HG03460 (cell line): Measurements from ENCODE around the gene RAB26.

Source experiments
- ATAC-seq: cut with Tn5 transposase; IDR thresholded peaks from one replicate; pipeline ENCODE4 v1.9.1; 2021; ENCODE audit not compliant: unreplicated experiment

Gene RAB26

DNA sequence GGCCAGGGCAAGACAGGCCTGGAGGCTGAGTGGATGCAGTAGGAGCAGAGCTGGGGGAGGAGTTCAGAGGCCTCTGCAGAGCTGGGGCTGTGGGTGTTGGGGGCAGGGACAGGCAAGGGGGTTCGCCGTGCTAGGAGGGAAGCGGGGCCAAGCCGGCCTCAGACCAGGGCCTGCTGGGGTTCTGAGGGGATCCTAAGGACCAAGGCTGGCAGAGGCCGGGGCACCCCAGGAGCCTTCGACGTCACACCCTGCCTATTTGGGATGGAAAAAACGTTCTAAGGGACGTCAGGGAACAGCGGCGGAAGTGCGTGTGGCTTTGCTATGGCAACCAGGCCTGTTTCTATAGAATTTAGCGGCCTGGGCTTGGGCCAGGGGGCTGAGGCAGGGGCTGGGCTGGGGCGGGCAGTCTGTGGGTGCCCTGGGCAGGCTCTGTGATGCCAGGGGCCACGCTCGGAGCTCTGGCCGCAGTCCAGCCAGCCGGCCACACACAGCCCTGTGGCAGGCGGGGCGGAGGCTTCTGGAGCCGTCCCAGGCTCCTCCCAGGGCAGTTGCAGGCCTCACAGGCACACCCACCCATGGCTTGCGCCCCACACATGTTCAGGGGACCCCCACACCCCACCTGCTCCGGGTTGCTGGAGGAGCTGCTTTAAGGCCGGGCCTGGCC is 10.9 kb downstream of the RAB26 start:
- ATAC-seq, result no peak

DNA sequence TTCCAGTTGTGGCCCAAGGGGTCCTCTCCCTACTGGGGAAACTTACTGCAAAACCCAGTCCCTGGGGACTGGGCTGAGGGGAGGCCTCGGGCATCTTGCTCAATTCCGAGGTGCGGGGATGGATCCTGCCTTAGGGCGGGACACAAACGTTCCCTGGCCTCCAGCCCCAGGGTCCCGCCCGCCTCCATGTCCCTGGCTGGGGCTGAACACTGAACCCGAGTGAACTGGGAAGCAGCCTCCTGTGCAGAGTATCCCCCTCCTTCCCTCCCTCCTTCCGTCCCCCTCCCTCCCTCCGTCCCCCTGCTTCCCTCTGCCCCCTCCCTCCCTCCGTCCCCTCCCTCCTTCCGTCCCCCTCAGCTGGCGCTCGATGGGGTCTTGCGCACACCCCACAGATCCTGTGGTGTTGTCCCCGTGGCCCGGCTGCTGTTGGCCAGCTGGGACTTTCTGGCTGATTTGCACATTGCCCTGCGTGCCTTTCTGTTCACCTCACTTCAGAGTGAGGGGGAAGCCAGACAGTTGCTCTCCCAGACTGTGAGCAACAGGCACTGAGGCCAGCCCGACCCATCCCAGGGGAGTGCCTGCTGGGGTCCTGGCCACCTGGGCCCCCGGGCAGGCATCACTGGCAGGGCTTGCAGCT is 12.6 kb downstream of the RAB26 start:
- no peak for ATAC-seq

DNA sequence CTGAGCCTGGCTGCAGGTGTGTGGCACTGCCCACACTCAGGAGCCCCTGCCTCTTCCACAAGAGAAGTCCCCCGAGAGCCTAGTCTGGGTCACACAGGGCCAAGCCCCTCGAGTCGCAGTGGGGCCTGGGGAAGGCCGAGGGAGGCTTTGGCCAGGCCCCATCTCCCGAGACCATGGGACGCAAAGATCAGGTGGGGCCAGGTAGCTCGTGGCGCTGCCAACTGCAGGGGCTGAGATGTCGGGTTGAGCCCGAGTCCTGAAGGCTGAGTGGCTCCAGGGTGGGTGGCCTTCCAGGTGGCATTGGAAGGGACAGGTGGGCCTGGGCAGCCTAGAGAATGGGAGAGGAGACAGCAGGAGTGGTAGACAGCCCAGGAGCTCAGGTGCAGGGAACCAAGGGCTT is 13.5 kb downstream of the RAB26 start:
- ATAC-seq, result no peak

DNA sequence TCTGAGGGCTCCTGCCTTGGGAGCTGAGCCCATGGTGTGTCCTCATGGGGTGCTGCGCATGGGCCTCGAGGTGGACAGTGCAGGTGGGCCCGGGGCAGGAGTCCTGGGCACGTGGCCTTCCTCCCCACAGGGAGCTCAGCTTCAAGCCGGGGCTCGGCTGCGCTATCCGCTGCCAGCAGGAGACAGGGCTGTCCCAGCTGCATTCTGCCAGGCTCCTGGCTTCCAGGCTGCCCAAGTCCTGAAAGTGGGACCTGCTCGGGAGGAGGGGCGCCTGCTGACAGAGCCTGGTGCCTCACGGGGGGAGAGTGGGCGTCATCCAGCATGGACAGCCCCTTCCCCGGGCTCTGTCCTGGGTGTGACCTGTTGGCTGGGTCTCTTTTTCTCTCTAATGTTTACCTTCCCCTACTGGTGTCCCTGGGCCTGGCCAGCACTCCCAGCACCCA is 14.3 kb downstream of the RAB26 start:
- no peak for ATAC-seq

DNA sequence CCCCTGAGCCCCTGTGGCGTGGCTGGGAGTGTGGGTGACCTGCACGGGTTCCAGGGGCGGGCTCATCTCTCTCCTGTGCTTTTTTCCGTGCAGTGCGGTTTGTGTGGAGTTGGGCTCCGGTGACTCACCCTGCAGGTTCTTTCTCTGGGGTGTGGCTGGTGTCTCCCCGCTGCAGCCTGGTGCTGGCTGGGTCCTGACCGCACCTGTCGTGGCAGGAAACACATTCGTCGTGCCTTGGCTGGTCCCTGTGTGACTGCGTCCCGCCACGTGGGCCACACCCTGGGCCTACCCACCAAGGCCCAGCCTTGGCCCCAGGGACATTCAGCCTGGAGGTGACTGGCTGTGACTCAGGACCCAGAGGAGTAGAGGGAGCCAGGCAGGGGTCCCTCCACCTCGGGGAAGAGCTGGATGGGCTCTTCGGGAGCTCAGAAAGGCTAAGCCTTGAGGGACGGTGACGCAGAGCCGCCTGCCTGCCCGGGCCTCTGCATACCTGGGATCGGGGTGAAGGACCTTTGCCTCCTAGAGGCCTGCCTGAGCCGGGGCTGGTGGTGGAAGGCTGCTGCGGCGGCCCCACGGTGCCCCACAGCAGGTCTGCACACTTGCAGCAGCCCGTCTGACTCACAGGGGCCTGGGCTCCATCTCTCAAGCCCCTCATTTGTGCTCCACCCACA is 14.9 kb downstream of the RAB26 start:
- no peak for ATAC-seq

DNA sequence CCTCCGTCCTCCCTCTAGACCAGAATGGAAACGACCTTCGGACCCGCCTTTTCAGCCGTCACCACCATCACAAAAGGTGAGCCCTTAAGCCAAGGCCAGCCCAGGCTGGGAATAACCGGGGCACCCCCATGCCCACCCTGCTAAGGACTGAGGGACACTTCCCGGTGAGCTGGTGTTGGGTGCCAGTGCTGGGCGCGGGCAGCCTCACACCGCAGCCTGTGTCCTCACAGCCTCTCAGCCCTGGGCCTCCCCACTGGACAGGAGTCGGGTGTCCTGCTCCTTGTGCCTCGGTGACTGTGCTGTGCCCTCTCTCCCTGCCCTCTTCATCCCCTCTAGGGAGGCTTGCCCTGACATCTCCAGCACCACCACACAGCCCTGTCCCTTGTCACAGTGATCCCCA is 17.4 kb downstream of the RAB26 start:
- no peak for ATAC-seq

DNA sequence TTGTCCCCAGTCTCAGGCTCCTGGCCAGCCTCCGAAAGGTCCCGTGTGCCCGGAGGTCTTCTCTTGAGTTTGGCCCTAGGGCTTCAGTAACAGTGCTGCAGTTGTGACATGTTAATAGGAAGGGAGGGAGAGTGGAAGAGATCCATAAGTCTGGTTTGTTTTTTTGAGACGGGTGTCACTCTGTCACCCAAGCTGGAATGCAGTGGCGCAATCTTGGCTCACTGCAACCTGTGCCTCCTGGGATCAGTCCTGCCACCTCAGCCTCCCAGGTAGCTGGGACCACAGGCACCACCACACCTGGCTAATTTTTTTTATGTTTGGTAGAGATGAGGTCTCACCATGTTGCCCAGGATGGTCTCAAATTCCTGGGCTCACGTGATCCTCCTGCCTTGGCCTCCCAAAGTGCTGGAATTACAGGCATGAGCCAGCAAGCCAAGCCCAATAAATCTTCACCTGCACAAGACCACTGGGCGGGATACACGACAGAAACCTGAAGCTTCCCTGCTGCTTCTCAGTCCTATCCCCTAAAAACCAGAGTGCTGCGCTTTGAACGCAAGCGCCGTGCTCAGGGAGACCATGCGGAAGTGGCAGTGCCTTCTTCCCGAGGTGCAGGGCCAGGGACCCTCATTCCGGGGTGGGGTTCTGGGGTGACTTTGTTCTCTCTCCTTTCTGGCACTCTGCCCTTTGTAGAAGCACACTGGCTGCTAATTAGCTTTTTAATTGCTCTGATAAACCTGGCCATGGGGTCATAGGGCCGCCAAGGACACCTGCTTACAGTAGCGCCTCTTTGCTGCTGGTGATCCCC is 18.0 kb downstream of the RAB26 start:
- no peak for ATAC-seq

DNA sequence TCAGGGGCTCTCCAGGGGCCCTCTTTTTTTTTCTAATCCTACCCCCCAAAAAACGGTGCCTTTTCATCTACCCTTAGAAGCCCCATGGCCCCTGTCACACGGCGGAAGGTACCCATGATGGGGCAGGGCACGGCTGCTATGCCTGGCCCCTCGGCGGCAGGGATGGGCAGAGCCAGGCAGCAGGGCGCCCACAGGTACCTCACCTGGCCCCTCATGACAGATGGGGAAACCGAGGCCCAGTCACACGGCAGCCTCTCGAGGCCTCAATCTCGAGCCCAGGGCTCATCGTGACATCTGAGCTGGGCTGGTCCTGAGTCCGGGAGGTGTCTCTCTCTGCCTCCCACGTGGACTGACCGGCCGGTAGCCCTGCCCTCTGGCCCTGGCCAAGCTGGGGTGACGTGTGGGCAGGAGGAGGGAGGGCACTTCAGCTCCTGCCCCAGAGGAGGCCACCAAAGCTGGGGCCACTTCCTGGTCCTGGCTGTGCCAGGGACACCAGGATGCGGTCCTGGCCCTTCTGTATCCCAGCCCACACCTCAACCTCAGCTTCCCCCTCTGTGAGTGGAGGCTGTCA is 18.7 kb downstream of the RAB26 start:
- no peak for ATAC-seq

DNA sequence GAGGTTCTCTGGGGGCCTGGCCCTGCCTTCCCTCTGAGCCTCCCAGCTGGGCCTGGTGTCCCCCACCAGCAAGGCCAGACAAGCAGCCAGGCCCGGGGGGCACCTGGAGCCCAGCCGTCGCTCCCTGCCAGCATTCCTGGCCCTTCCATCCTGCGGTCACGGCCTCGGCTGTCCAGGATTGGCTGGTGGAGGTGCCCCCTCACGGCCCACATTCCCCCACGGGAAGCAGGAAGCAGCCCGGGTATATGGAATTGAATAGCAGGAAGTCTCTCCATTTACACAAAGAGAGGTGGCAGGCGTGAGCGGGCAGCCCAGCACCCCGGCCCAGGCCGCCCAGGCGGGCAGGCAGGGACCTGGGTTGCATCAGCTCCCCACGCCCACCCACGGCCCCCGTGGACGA is 21.7 kb downstream of the RAB26 start:
- no peak for ATAC-seq

DNA sequence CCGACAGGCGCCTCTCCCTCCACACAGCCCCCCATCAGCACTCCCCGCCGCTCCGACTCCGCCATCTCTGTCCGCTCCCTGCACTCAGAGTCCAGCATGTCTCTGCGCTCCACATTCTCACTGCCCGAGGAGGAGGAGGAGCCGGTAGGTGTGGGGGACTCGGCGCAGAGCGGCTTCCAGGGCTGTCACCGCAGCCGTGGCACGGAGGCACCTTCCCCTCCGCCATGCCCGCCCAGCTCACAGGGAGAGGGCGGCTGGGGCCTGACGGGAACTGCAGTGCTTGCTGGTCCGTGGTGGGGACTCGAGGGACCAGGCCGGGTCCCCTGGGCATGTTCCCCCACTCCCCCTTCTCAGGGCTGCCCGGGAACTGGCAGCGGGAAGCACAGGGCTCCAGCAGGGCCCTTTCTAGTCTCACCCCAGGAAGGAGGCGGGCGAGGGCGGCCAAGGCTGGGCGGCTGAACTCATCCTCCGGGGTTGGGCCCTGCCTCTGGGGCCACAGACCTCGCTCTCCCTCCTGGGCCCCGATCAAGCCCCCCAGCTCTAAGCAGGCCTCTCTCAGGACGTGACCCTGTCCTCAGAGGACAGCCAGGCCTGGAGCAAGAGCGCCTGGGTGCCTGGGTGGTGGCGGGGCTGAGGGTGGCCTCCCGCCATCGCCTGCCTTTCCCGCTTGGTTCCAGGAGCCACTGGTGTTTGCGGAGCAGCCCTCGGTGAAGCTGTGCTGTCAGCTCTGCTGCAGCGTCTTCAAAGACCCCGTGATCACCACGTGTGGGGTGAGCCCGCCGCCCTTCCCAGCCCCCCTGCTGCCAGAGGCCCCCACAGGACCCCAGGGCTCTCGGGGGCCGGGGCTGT is 22.4 kb downstream of the RAB26 start:
- ATAC-seq, result no peak

DNA sequence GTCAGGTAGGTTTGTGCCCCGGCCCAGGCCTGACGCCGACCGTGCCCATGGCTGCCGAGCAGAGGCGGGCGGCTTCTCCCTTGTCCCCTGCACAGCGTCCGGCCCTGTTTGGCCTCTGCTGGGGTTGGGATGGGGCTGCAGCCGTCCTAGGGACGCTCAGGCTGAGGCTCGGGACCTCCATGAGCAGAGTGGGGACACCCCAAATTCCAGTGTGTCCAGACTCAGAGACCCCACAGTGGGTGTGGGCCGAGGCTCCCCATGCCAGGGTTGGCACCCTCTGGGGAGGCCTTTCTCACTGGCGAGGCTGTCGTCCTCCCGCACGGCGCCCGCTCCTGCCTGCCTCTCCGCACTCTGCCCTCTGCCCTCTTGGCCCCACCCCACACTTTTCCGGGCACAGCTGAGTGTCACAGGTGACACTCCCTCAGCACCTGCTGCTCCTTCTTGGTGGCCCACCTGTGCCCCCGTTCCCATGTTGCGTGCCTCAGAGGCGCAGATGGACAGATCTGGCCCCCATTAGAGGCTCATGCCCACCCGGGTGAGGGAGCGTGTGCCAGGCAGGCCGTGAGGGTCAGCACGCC is 23.3 kb downstream of the RAB26 start:
- ATAC-seq, result no peak

DNA sequence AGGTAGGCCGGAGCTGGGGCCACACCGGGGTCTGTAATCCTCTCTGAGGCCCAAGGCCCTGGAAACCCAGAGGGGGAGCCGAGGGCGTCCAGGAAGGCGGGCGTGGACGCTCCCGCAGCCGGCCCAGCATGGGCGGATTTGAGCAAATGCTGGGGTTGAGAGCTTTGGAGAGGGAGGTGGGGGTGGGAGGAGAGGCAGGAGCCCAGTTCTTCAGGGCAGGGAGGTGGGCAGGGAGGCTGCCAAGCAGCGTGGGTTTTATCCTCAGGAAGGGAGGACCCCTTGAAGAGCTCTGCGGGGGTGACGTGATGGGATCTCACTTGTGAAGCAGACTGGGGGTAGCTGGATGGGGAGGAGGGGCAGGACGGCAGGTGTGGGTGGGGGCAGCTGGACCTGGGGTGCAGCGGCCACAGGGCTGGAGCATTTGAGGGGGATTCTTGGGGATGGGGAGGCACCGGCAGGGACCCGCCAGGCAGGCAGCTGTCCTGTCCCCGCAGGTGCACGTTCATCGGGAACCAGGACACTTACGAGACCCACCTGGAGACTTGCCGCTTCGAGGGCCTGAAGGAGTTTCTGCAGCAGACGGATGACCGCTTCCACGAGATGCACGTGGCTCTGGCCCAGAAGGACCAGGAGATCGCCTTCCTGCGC is 24.4 kb downstream of the RAB26 start:
- no peak for ATAC-seq

DNA sequence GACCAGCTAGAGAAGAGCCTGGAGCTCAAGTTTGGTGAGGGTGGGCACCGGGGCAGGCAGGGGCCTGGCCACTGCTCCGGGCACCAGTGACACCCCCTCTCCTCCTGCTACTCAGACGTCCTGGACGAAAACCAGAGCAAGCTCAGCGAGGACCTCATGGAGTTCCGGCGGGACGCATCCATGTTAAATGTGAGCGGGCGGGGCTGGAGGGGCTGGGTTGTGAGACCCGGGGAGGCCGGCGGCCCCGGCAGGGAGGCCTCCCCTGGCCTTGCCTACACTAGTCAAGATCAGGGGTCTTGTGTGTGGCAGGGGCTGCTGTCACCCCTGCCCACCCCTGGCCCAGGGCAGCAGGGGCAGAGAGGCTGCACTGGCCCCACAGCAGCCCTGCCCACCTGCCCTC is 24.9 kb downstream of the RAB26 start:
- ATAC-seq, result no peak

DNA sequence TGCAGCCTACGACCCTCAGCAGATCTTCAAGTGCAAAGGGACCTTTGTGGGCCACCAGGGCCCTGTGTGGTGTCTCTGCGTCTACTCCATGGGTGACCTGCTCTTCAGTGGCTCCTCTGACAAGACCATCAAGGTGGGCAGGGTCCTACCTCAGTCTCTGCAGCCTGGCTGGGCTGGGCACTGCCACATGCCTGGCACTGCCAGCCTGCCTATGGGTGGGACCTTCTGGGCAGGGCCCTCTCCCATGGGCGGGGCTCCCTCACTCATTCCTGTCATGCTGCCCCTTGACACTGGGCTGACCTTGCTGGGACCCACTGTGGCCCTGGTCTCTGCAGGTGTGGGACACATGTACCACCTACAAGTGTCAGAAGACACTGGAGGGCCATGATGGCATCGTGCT is 25.5 kb downstream of the RAB26 start:
- no peak for ATAC-seq

DNA sequence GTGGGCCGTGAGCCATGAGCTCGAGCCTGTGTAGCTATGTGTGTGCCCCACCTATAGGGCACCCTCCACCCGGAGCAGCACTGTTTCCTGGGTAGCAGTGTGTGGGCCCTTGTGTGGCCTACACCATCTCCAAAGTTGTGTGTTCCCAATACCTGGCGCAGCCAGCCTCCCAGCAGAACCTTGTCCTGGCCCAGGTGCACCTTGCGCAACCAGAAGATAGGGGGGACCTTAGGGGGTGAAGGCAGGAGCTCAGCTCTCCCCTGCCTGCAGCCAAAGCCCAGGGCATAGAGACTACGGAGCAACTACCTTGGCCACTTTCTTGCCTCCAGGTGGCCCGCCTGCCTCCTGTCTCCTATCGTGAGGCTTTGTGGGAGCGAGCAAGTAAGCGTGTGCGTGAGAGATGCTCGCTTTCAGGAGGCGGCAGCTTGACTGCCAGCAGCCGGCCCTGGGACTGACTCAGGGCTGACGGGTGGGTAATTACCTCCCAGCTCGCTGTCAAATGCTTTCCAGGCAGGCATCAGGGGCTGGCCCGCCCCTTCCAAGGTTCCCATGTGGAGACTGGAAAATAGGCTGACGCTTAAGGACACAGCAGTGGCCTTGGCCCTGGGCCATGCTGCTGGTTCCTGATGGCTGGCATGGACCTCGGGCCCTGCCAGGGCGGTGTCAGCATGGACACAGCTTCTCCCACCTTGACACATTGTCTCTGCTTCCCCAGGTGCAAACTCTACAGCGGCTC is 26.1 kb downstream of the RAB26 start:
- ATAC-seq, result no peak

DNA sequence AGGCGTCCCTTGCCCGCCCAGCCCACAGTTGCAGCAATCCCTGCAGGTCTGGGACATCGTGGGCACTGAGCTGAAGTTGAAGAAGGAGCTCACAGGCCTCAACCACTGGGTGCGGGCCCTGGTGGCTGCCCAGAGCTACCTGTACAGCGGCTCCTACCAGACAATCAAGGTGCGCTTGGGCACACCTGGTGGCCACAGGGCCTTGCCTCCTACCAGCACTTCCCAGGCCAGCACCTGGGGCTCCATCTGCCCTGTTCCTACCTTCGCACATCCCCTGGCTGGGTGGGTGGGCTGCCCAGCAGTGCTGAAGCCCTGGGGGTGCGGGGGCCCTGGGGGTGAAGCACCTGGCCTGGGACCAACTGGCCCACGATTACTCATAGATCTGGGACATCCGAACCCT is 27.0 kb downstream of the RAB26 start:
- ATAC-seq, result no peak

DNA sequence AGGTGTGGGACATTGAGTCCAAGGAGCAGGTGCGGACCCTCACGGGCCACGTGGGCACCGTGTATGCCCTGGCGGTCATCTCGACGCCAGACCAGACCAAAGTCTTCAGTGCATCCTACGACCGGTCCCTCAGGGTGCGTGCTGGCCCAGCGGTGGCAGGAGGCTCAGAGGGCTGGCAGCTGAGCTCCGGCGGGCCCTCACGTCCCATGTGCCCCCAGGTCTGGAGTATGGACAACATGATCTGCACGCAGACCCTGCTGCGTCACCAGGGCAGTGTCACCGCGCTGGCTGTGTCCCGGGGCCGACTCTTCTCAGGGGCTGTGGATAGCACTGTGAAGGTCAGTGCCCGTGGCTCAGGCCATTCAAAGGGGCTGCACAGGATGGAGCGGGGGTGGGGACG is 27.6 kb downstream of the RAB26 start:
- ATAC-seq, result no peak

DNA sequence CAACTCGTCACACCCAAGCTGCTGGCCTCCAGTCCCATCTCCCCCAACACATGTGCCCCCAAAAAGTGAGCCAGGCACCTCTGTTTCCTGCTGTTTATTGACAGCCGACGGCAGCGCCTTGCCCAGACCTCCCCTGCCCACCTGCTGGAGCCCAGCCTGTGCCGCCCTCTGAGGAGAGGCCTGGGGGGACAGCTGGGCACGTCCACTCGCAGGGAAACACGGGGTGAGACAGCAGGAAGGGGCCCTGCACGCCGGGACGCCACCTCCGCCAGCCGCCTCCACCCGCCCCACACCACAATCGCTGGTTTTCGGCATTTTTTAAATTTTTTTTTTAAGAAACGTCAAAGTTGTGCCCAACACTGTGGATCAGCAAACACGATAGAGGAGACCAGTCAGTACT is 28.7 kb downstream of the RAB26 start:
- ATAC-seq, result no peak

DNA sequence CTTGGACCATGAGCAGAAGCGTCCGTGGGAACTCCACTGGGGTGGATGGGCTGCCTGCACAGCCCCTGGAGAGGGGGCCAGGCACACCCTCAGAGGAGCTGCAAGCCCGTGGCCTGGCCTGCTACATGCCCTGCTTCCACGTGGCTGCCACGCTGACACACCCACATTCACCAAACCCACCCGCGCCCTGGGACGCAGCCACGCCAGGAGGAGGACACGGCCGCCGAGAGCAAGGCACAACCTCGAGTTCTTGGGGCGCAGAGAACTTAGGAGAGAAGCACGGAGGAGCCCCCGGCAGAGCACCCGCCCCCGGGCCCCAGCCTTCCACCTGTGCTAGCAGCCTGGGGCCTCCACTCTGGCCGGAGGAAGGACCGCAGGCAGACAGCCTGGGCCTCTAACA is 29.1 kb downstream of the RAB26 start:
- no peak for ATAC-seq
